Right lobe of liver (tissue), 4 donors: ENCODE measurements around the gene RADIL.

Experiments
- CTCF ChIP-seq, 4 donors: fragments of 200-600 bp in 3 of 4; fragments of 450-650 bp in 1 of 4; IDR thresholded peaks; one replicate each; pipeline versions ENCODE4 v1.5.1 to v1.8.0; 2016 to 2022; ENCODE audit warnings: antibody characterized with exemption in 4 of 4, mild to moderate bottlenecking in 2 of 4
- POLR2A ChIP-seq: fragments of 450-650 bp; IDR thresholded peaks from one replicate; pipeline ENCODE4 v1.6.1; 2017; ENCODE audit warnings: antibody characterized with exemption, mild to moderate bottlenecking
- donor health status: DM: no; HTN: no; CAD: no.
- donor health status: DM: no; HTN: no; CAD: no.
- donor health status: DM: no; HTN: yes; CAD: no.

GRCh38 chr7:4871056-4871680 lies 12.3 kb downstream of the RADIL start:
- TF ChIP-seq CTCF (IDR thresholded peaks at IDR 0.05) (no peak), POLR2A (no peak)
